Occipital lobe (tissue), 2 donors: Measurements from ENCODE around the gene LOXL1. TPM values are rescaled to one million over a fixed set of nuclear protein-coding genes. Genes with fewer than 3 reads are reported as not detected.

Experiments
- DNase-seq: peaks from one replicate; lab custom pipeline; 2025; lab: John Stamatoyannopoulos, UW
- total RNA-seq: library from RNA; depleted of rRNA; stranded (reverse); fragments of >200 nt; gene quantifications from one replicate; pipeline ENCODE4 v1.2.3, GENCODE V29; 2014

The LOXL1 gene
- total RNA-seq, 1 donor from 2014 or later, result 3.4 TPM

DNA sequence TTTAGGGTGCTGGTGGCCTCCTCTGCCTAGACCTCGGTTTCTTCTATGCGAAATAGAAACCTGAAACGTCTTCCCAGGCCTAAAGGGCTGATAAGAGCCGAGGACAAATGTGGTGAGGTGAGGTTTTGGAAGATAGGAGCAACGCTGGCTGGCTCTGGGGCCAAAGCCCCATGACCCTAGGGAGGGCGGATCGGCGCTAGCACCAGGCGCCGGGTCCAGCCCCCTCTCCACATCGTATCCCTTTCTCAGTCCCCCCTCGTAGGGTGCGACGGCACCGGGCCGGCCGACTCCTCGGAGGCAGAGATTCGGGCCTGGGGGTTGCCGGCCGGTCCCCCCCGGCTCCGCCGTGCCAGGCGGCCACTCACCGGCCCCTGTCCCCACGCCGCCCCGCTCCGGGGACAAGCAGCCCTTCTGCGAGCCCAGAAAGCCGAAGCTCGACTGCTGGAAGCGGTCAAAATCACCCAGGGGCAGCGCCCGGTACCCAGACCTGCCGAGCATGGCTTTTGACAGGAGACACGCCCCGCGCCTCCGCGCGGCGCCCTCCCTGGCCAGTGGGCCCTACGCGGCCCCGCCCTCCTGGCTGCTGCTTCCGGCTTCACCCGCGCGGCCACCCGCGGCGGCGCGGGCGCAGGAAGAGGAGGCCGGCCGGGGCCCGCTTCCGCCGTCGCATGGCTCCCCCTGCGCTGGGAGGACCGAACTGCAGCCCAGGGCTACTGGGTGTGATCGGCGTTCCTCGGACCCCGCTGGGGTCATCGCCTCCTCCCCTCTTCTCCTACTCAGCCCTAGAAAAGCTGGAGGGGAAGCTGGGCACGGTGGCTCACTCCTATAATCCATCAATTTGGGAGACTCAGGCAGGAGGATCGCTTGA, 65.7 kb downstream of the LOXL1 start, which contains the start of gene STOML1:
TSS of gene STOML1 (minus strand) at position 570 of the 868 bp plus-strand sequence. CDS start at position 498, 72 bp downstream.
- peak; percentile 85 for DNase-seq

DNA sequence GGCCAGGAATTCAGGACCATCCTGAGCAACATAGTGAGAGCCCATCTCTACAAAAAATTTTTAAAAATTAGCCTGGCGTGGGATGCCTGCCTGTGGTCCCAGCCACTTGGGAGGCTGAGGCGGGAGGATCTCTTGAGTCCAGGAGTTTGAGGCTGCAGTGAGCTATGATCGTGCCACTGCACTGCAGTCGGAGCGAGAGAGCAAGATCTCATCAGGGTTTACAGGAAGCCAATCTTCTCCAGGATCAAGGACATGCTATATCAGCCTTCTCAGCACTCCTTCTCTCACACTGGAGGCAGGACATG, 66.3 kb downstream of the LOXL1 start:
- no peak for DNase-seq

GRCh38 chr15:73993211-73993994, 67.1 kb downstream of the LOXL1 start:
- DNase-seq, result no peak

DNA sequence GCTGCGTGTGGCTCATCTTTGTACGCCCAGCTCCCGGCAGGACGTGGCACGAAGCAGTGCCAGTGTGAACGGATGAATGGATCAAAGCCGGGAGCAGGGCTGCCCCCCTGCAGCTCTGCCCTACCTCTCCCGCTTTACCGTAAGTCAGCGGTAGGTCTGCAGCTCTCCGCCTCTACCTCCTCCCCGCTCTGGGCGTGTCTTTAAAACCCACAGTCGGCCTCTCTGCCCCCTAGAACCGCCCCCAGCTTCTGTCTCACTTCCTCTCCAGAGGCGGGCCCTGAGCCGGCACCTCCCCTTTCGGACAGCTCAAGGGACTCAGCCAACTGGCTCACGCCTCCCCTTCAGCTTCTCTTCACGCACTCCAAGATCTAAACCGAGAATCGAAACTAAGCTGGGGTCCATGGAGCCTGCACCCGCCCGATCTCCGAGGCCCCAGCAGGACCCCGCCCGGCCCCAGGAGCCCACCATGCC, 68.2 kb downstream of the LOXL1 start, which contains the start of gene PML:
TSS of gene PML (plus strand) at position 304 of the 471 bp plus-strand sequence. CDS start at position 401, 97 bp downstream.
- DNase-seq, result peak; percentile 96

GRCh38 chr15:73994912-73995622, 68.8 kb downstream of the LOXL1 start:
- DNase-seq, result no peak

GRCh38 chr15:73996267-73996666, 70.0 kb downstream of the LOXL1 start:
- DNase-seq, result no peak

DNA sequence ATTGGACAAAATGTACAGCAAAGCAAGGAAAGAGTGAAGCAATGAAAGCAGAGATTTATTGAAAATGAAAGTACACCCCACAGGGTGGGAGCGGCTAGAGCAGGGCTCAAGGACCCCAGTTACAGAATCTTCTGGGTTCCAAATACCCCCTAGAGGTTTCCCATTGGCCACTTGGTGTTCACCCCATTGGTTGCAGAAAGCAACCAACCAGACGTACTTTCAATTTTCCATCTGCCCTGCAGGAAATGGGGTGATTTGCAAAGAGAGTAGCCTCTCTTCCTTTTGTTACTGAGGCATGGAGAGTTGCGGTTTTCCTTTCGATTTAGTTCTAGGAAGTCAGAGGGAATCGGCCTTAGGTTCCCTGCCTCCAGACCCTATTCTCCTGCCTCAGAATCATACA, 70.7 kb downstream of the LOXL1 start:
- DNase-seq, result no peak

- DNase-seq, result no peak
These were observed 71.7 kb downstream of the LOXL1 start for GRCh38 chr15:73997986-73998385.

Other genes starting within 250 kb of the LOXL1 start
- gene CD276, start 242.1 kb upstream of the LOXL1 start, total RNA-seq, result 24.5 TPM
- gene INSYN1, start 173.1 kb upstream of the LOXL1 start, total RNA-seq, result 30.1 TPM
- gene TBC1D21, start 52.9 kb upstream of the LOXL1 start, total RNA-seq, result not detected
- gene STOML1, start 65.8 kb downstream of the LOXL1 start, total RNA-seq, result 23.4 TPM
- gene PML, start 68.3 kb downstream of the LOXL1 start, total RNA-seq, result 6.4 TPM
- gene GOLGA6A, start 156.1 kb downstream of the LOXL1 start, total RNA-seq, result not detected
- gene ISLR2, start 204.1 kb downstream of the LOXL1 start, total RNA-seq, result 168 TPM
- 8.9 TPM for gene ISLR, start 247.2 kb downstream of the LOXL1 start, total RNA-seq